Panc1 (cell line): ENCODE results near the gene PDLIM7. TPM values are rescaled to one million over a fixed set of nuclear protein-coding genes. Genes with fewer than 3 reads are reported as not detected.

Experiments used
- ATAC-seq: fragments of 200-7000 bp; cut with Tn5 transposase; 2 replicates; pipeline ENCODE4 v1.9.1; 2020; ENCODE audit warnings: mild to moderate bottlenecking, moderate library complexity
- BruUV-seq: library from RNA; stranded (reverse); fragments of 400-500 nt; replicated peaks from 2 replicates; lab custom pipeline; 2021; lab: Mats Ljungman, UMichigan
- CTCF ChIA-PET: fragments of 300-600 bp; sonication (Branson Sonifier 250); formaldehyde crosslinking; loops from one replicate; lab custom pipeline; 2022; ENCODE audit warnings: antibody characterized with exemption; lab: Charles Lee
- POLR2A ChIA-PET: fragments of 300-600 bp; sonication (Branson Sonifier 250); formaldehyde crosslinking; loops from one replicate; lab custom pipeline; 2022; ENCODE audit warnings: antibody characterized with exemption; lab: Charles Lee
- DNase-seq: peaks from one replicate; pipeline ENCODE4 v3.0.0-alpha.2; 2010; ENCODE audit warnings: low read depth, low spot score
- H3K27ac ChIP-seq: 2 replicates; pipeline ENCODE4 v1.5.1; 2011; ENCODE audit warnings: mild to moderate bottlenecking, low read length, inconsistent platforms
- H3K27me3 ChIP-seq: fragments of 200-500 bp; sonication (Bioruptor generic); 2 replicates; pipeline ENCODE4 v1.6.0; 2014; ENCODE audit warnings: low read length, inconsistent platforms; ENCODE audit not compliant: control insufficient read depth, insufficient read depth
- H3K36me3 ChIP-seq: fragments of 200-500 bp; sonication (Bioruptor generic); 2 replicates; pipeline ENCODE4 v1.5.1; 2014; ENCODE audit warnings: inconsistent platforms, mild to moderate bottlenecking, low read length, moderate library complexity; ENCODE audit not compliant: control insufficient read depth, insufficient read depth
- H3K4me1 ChIP-seq: 2 replicates; pipeline ENCODE4 v1.5.1; 2011; ENCODE audit warnings: inconsistent platforms, mild to moderate bottlenecking, low read length, moderate library complexity; ENCODE audit not compliant: control insufficient read depth, insufficient read depth
- H3K4me3 ChIP-seq, 2 experiments: 2 replicates each; pipeline ENCODE4 v1.5.1; 2011 to 2012; ENCODE audit warnings: low read depth in 2 of 2, low read length in 2 of 2, mild to moderate bottlenecking in 2 of 2, inconsistent platforms in 1 of 2, moderate library complexity in 1 of 2
- H3K9me3 ChIP-seq: fragments of 200-500 bp; sonication (Bioruptor generic); 2 replicates; pipeline ENCODE4 v1.5.1; 2014; ENCODE audit warnings: low read depth, mild to moderate bottlenecking, inconsistent platforms, low read length, moderate library complexity; ENCODE audit not compliant: control insufficient read depth, insufficient read depth
- POLR2AphosphoS5 ChIP-seq: IDR thresholded peaks from 2 replicates; pipeline ENCODE4 v1.6.1; 2012; ENCODE audit warnings: mild to moderate bottlenecking, low read depth, low read length, moderate library complexity
- SIN3A ChIP-seq: IDR thresholded peaks from 2 replicates; pipeline ENCODE4 v1.6.1; 2012; ENCODE audit warnings: low read depth, mild to moderate bottlenecking, low read length, moderate library complexity, borderline replicate concordance; ENCODE audit not compliant: insufficient read depth
- TCF7L2 ChIP-seq: IDR thresholded peaks from 2 replicates; pipeline ENCODE4 v1.6.1; 2011; ENCODE audit warnings: mild to moderate bottlenecking, low read depth, low read length, inconsistent platforms
- in situ Hi-C: cut with HindIII; loops from 2 replicates; pipeline ENCODE4 v1.10.0; 2016; ENCODE audit warnings: low sequenced_read_pairs, low pct_unique_long_range_greater_than_20kb
- intact Hi-C: fragments of 100-400 bp; cut with micrococcal nuclease; formaldehyde crosslinking; loops from one replicate; pipeline ENCODE4 v1.10.0; 2022; ENCODE audit not compliant: unreplicated experiment
- total RNA-seq: library from RNA; stranded (reverse); gene quantifications from one replicate; pipeline ENCODE4 v1.2.1, GENCODE V29; 2021; ENCODE audit not compliant: unreplicated experiment
- TF ChIP-seq, protein P1 (sequence below), 2 experiments: IDR thresholded peaks; 2 replicates each; pipeline ENCODE4 v1.6.1; 2011 to 2012; ENCODE audit warnings: low read depth in 2 of 2, control low read depth in 1 of 2, low read length in 1 of 2, mild to moderate bottlenecking in 1 of 2, moderate library complexity in 1 of 2; ENCODE audit not compliant: insufficient read depth in 1 of 2
- TF ChIP-seq, protein P2 (sequence below): fragments of 450-650 bp; IDR thresholded peaks from 2 replicates; pipeline ENCODE4 v1.5.1; 2017; ENCODE audit warnings: mild to moderate bottlenecking

Gene PDLIM7
- total RNA-seq, 1 experiment from 2014 or later: 62.9 TPM

DNA sequence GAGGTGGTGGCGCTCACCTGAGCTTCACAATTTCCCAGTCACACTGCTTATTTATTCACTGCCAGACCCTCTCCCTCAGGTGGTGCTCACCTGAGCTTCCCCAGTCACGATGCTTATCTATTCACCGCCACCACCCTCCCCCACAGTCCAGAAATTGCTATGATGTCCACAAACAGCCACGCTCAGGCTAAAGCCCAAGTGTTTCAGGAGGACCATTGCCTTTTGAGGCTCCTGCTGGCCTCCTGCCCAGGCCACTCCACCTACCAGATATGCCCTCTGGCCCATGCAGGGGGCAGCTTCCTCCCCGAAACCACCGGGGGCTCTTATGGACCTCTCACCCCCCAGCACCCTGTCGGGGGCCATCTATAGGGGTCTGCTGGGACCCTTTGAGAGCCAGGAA is 4.6 kb downstream of the PDLIM7 start:
- intact Hi-C loops (no loop called here), in situ Hi-C loops (no loop called here)
- no TSS peak for BruUV-seq
- H3K27ac ChIP-seq: no peak overlapping the region
- H3K4me3 ChIP-seq: no peak overlapping the region
- no peaks in the 10 kb centered on the region for H3K27me3 ChIP-seq
- POLR2A ChIA-PET: no interaction called here
- TF ChIP-seq SIN3A (no peak), TCF7L2 (no peak), POLR2AphosphoS5 (no peak)
- TF ChIP-seq, protein P1, sequence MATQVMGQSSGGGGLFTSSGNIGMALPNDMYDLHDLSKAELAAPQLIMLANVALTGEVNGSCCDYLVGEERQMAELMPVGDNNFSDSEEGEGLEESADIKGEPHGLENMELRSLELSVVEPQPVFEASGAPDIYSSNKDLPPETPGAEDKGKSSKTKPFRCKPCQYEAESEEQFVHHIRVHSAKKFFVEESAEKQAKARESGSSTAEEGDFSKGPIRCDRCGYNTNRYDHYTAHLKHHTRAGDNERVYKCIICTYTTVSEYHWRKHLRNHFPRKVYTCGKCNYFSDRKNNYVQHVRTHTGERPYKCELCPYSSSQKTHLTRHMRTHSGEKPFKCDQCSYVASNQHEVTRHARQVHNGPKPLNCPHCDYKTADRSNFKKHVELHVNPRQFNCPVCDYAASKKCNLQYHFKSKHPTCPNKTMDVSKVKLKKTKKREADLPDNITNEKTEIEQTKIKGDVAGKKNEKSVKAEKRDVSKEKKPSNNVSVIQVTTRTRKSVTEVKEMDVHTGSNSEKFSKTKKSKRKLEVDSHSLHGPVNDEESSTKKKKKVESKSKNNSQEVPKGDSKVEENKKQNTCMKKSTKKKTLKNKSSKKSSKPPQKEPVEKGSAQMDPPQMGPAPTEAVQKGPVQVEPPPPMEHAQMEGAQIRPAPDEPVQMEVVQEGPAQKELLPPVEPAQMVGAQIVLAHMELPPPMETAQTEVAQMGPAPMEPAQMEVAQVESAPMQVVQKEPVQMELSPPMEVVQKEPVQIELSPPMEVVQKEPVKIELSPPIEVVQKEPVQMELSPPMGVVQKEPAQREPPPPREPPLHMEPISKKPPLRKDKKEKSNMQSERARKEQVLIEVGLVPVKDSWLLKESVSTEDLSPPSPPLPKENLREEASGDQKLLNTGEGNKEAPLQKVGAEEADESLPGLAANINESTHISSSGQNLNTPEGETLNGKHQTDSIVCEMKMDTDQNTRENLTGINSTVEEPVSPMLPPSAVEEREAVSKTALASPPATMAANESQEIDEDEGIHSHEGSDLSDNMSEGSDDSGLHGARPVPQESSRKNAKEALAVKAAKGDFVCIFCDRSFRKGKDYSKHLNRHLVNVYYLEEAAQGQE (IDR thresholded peaks at IDR 0.05; ENCODE audit: insufficient read depth in 1 of 2, low read depth in 2 of 2, low read length in 1 of 2): no peak
- no peaks in the 10 kb centered on the region for H3K9me3 ChIP-seq
- H3K4me1 ChIP-seq: peaks cover 31% of the 10 kb centered on the region
- H3K36me3 ChIP-seq: no peaks in the 10 kb centered on the region; the same call in 1 of the 2 replicates
- CTCF ChIA-PET: interaction anchor here (0.5 to 1.3 kb wide), 2 partner anchors 8 to 18 kb away, joined by 5 to 7 read pairs; no protein-coding TSS in a partner anchor
- DNase-seq: no peak
- ATAC-seq: no peak

DNA sequence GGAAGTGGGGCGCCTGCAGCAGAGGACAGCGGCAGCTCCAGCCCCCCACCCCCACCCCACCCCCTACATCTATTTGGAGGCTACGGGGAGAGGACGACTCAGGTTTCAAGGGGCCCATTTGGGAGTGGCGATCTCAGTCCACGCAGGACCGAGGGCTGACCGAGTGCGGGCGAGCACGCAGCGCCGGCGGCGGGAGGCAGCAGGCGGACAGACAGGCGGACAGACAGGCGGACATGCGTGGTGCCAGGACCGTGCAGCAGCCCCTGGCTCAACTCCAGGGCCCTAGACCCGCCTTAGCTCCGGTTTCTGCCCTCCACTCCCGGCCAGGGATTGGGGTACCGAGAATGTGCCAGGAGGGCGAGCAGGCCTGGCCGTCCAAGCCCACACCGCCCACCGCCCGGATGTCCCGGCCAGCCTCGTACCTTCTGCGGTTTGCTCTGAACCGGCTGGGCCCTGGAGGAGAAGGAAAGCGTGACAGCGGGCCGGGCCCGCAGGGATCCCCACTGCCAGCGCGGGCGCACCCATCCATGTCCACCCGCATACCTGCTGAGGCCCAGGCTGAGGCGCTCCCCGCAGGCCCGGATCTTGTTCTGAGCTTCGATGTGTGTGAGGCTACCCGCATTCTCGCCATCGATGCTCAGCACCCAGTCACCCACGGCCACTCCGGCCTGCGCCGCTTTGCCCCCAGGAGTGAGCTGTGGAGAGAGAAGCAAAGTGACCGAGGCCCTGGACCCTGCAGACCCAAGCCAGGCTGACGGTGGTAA is 5.2 kb downstream of the PDLIM7 start:
- Histone ChIP-seq H3K9me3 (no peaks in the 10 kb centered on the region), H3K4me3 (no peak overlapping the region), H3K36me3 (peaks cover 3% of the 10 kb centered on the region; the same call in 1 of the 2 replicates), H3K27me3 (no peaks in the 10 kb centered on the region), H3K27ac (no peak overlapping the region), H3K4me1 (peaks cover 31% of the 10 kb centered on the region)
- in situ Hi-C loops (no loop called here), intact Hi-C loops (no loop called here)
- ChIA-PET CTCF (interaction anchor here (0.7 to 1.3 kb wide), 2 partner anchors 9 to 12 kb away, joined by 3 to 7 read pairs; no protein-coding TSS in a partner anchor), POLR2A (no interaction called here)
- ATAC-seq (no peak), DNase-seq (no peak)
- TF ChIP-seq POLR2AphosphoS5 (no peak), SIN3A (no peak), TCF7L2 (no peak)
- TF ChIP-seq, protein P1 (IDR thresholded peaks at IDR 0.05; ENCODE audit: insufficient read depth in 1 of 2, low read depth in 2 of 2, low read length in 1 of 2): no peak
- TF ChIP-seq, protein P2, sequence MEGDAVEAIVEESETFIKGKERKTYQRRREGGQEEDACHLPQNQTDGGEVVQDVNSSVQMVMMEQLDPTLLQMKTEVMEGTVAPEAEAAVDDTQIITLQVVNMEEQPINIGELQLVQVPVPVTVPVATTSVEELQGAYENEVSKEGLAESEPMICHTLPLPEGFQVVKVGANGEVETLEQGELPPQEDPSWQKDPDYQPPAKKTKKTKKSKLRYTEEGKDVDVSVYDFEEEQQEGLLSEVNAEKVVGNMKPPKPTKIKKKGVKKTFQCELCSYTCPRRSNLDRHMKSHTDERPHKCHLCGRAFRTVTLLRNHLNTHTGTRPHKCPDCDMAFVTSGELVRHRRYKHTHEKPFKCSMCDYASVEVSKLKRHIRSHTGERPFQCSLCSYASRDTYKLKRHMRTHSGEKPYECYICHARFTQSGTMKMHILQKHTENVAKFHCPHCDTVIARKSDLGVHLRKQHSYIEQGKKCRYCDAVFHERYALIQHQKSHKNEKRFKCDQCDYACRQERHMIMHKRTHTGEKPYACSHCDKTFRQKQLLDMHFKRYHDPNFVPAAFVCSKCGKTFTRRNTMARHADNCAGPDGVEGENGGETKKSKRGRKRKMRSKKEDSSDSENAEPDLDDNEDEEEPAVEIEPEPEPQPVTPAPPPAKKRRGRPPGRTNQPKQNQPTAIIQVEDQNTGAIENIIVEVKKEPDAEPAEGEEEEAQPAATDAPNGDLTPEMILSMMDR: no peak
- no TSS peak for BruUV-seq
